Adrenal gland (tissue), 12 donors: ENCODE data around the gene PGAP3. TPM values are rescaled to one million over a fixed set of nuclear protein-coding genes. Genes with fewer than 3 reads are reported as not detected.
A peak's percentile ranks its signal among the peaks of the same experiment; 100 is the strongest.

Experiments used
- DNase-seq, 7 donors: peaks; one replicate each; pipeline ENCODE4 v3.0.0-alpha.2; 2019 to 2020
- H3K27ac ChIP-seq, 5 donors: fragments of 200-600 bp; sonication (generic) in 4 of 5; 1 replicate in 3 of 5; 2 replicates in 2 of 5; pipeline versions ENCODE4 v1.5.1 to v1.8.0; 2016 to 2020; ENCODE audit warnings: mild to moderate bottlenecking in 1 of 5
- H3K27me3 ChIP-seq: fragments of 200-600 bp; 2 replicates; pipeline ENCODE4 v1.8.0; 2021
- H3K36me3 ChIP-seq, 2 donors: fragments of 200-600 bp; replicated peaks in 1 of 2; 1 replicate in 1 of 2; 2 replicates in 1 of 2; pipeline versions ENCODE4 v1.5.1 to v1.8.0; 2018 to 2022
- H3K4me1 ChIP-seq, 2 donors: fragments of 200-600 bp; replicated peaks in 1 of 2; 1 replicate in 1 of 2; 2 replicates in 1 of 2; pipeline versions ENCODE4 v1.5.1 to v1.8.0; 2018 to 2021
- H3K4me3 ChIP-seq, 4 donors: fragments of 200-600 bp; sonication (generic) in 3 of 4; one replicate each; pipeline ENCODE4 v1.5.1; 2016 to 2018
- H3K9me3 ChIP-seq, 3 donors: fragments of 200-600 bp; sonication (generic) in 1 of 3; replicated peaks in 1 of 3; 1 replicate in 2 of 3; 2 replicates in 1 of 3; pipeline versions ENCODE4 v1.5.1 to v1.8.0; 2016 to 2021
- POLR2A ChIP-seq, 2 donors: fragments of 450-650 bp; IDR thresholded peaks; one replicate each; pipeline ENCODE4 v1.6.1; 2017; ENCODE audit warnings: antibody characterized with exemption in 2 of 2, mild to moderate bottlenecking in 2 of 2, moderate library complexity in 1 of 2
- WGBS, 4 donors: extraction: QIAGEN DNeasy Blood & Tissue Kit in 2 of 4; methylation state at CpG; one replicate each; pipeline versions ENCODE4 v1.1.5 to v1.1.7; 2013 to 2017; 5-methylcytosine and 5-hydroxymethylcytosine counted together
- intact Hi-C, 2 donors: fragments of 100-400 bp; cut with DNase I; formaldehyde crosslinking; loops; one replicate each; pipeline versions ENCODE4 v1.14.1 to v1.15.0; 2022 to 2023
- polyA plus RNA-seq, 3 donors: library from polyadenylated mRNA; stranded (reverse); fragments of 200-250 nt in 2 of 3; fragments of 350-450 nt in 1 of 3; fragmentation: Illumina TruSeq in 1 of 3; extraction: RNeasy Lipid Tissue Mini Kit (QIAGEN cat#74804) in 1 of 3; gene quantifications; one replicate each; pipeline ENCODE4 v1.2.3, GENCODE V29; 2013 to 2014
- total RNA-seq, 9 donors: library from RNA; depleted of rRNA in 4 of 9; stranded (reverse); fragments of >200 nt in 4 of 9; fragments of 120-200 nt in 1 of 9; fragmentation: NEBNext Ultra II Directional in 1 of 9; extraction: Animal tissue kit (Norgen Biotek cat#: 25700) in 1 of 9; gene quantifications; one replicate each; pipeline versions ENCODE4 v1.1.0 to v1.2.4, GENCODE V29; 2013 to 2023
- TF ChIP-seq, protein P1 (sequence below), 6 experiments: fragments of 450-650 bp in 4 of 6; fragments of 200-600 bp in 2 of 6; sonication (generic) in 1 of 6; IDR thresholded peaks; 1 replicate in 5 of 6; 2 replicates in 1 of 6; pipeline versions ENCODE4 v1.5.1 to v1.8.0; 2016 to 2021; ENCODE audit warnings: antibody characterized with exemption in 6 of 6, mild to moderate bottlenecking in 2 of 6, moderate library complexity in 1 of 6
- donor health status: healthy with polysubstance abuse.
- donor health status: Bipolar disorder and iron deficiency.
- donor health status: DM: yes; HTN: yes; CAD: no.
- donor health status: DM: no; HTN: no; CAD: no.
- donor health status: DM: no; HTN: no; CAD: no.
- donor health status: DM: yes; HTN: yes; CAD: no.

PGAP3 gene
- total and polyA plus RNA-seq, 12 donors, result 7.6 to 35.1 (median 22.7) TPM

DNA sequence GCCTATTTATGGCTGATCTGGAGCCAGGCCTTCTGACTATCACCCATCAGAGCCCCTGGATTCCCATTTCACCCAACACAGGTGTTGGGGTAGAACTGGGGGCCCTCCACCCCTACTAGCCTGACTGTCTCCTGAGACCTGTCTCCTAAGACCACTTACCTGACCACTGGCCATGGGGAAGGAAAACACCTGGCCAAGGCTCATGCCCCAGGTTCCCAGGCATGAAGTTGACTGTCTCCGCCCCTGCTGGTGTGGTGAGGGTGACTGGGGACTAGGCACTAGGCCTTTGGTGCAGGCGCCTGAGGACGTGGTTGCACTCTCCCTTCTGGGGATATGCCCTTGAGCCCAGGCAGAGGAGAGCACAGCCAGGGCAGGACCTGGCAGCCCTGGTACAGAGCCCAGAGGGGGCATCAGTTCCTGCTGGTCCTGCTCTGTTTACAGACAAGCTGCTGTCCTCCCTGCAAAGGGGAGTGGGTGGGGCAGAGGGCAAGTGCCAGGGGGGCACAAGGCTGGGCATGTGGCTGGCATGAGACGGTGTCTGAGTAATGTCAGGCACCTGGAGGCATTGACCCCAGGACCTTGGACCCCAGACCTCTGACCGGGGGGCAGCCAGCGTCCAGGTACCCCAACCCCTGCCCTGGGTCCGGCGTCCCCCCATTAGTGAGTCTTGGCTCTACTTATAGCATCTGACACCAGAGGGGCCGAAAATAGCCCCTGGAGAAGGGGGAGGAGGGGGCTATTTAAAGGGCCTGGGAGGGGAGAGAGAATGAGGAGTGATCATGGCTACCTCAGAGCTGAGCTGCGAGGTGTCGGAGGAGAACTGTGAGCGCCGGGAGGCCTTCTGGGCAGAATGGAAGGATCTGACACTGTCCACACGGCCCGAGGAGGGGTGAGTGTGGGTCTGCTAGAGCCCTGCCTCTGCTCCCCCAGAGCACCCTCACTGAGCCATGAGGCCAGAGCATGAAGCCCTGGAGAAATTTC is 23.0 kb downstream of the PGAP3 start, which contains the start of gene TCAP:
TSS of gene TCAP (plus strand) at position 769 of the 981 bp plus-strand sequence. CDS start at position 780, 11 bp downstream.
- peaks cover 0 to 31% of the 10 kb centered on the region in 2 donors for H3K36me3 ChIP-seq
- H3K27me3 ChIP-seq, result peaks cover 10% of the 10 kb centered on the region
- H3K9me3 ChIP-seq, result no peaks in the 10 kb centered on the region
- H3K4me1 ChIP-seq, result peaks cover 19 to 45% of the 10 kb centered on the region in 2 donors
- peak within 1 kb of the TSS in 1 of 5 donors; percentile 74 for H3K27ac ChIP-seq
- no peak within 1 kb of the TSS for H3K4me3 ChIP-seq
- peak in 1 of 7 donors; percentile 69 for DNase-seq
- 38 to 50% (median 40%) methylated on average over 11 to 15 of the region's 15 CpGs for WGBS, 4 donors
- intact Hi-C loops, result no loop called here
- TF ChIP-seq POLR2A (IDR thresholded peaks at IDR 0.05), result no peak
- TF ChIP-seq, protein P1, sequence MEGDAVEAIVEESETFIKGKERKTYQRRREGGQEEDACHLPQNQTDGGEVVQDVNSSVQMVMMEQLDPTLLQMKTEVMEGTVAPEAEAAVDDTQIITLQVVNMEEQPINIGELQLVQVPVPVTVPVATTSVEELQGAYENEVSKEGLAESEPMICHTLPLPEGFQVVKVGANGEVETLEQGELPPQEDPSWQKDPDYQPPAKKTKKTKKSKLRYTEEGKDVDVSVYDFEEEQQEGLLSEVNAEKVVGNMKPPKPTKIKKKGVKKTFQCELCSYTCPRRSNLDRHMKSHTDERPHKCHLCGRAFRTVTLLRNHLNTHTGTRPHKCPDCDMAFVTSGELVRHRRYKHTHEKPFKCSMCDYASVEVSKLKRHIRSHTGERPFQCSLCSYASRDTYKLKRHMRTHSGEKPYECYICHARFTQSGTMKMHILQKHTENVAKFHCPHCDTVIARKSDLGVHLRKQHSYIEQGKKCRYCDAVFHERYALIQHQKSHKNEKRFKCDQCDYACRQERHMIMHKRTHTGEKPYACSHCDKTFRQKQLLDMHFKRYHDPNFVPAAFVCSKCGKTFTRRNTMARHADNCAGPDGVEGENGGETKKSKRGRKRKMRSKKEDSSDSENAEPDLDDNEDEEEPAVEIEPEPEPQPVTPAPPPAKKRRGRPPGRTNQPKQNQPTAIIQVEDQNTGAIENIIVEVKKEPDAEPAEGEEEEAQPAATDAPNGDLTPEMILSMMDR (IDR thresholded peaks at IDR 0.05), result no peak

DNA sequence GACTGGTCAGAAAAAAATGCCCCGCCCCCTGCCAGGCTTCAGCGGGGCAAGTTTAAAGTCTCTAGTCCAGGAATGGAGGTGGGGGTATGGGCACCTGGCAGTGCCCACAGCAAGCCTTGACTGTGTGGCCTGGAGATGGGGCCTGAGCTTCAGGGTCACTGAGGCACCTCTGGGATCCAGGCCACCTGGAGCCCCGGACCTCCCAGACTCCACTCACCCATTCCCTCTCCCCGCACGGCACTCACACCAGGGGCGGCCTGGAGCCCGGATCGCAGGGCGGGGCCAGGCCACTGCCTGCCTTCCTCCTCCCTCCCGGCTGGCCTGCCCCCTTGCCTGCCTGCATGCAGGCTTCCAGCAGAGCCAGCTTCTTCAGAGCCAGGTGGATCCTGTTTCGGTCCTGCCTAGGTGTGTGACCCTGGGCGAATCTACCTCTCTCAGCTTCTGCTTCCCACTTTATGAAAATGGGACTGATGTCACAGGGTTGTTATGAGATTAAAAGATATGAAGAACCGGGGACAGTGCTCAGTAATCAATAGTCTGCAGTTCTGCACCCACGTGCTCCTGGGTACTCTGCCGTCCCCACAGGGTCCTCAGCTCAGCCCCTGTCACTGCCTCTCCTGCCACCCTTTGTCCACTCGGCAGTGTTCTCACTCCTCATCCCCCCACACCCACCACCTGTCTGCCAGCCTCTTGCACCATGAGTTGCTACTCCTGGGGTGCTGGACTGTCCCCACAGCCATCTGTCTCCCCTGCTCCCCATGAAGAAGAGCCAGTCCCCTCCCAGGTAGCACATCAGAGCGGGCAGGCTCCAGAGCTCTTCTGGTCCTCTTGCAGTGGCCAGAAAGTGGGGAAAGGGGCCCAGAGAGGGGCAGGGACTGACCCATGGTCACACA is 23.9 kb downstream of the PGAP3 start:
- 67 to 90% (median 74%) methylated on average over 3 to 17 of the region's 17 CpGs for WGBS, 4 donors
- intact Hi-C loops, result no loop called here
- Histone ChIP-seq H3K9me3 (no peaks in the 10 kb centered on the region), H3K27ac (peak overlapping the region in 1 of 5 donors; percentile 74), H3K4me1 (peaks cover 19 to 53% of the 10 kb centered on the region in 2 donors), H3K4me3 (no peak overlapping the region), H3K36me3 (peaks cover 0 to 40% of the 10 kb centered on the region in 2 donors), H3K27me3 (peaks cover 3% of the 10 kb centered on the region)
- TF ChIP-seq, protein P1 (IDR thresholded peaks at IDR 0.05), result no peak
- no peak for TF ChIP-seq POLR2A (IDR thresholded peaks at IDR 0.05)
- DNase-seq, result peak in 1 of 7 donors; percentile 73

- H3K4me1 ChIP-seq, result peaks cover 15 to 54% of the 10 kb centered on the region in 2 donors
- DNase-seq, result no peak
- no peaks in the 10 kb centered on the region for H3K27me3 ChIP-seq
- 65 to 91% (median 72%) methylated on average over 3 to 4 of the region's 4 CpGs for WGBS, 4 donors
- H3K36me3 ChIP-seq, result peaks cover 0 to 46% of the 10 kb centered on the region in 2 donors
- TF ChIP-seq POLR2A (IDR thresholded peaks at IDR 0.05), result no peak
- intact Hi-C loops, result no loop called here
- no peaks in the 10 kb centered on the region for H3K9me3 ChIP-seq
- H3K27ac ChIP-seq, result peak overlapping the region in 1 of 5 donors; percentile 74
- no peak overlapping the region for H3K4me3 ChIP-seq
These were observed 24.5 kb downstream of the PGAP3 start for GRCh38 chr17:39663340-39663687.

- peak overlapping the region in 1 of 5 donors; percentile 74 for H3K27ac ChIP-seq
- 76 to 89% (median 87%) methylated on average over 10 to 22 of the region's 22 CpGs for whole genome bisulfite sequencing, 4 donors
- H3K9me3 ChIP-seq, result no peaks in the 10 kb centered on the region
- peaks cover 9 to 52% of the 10 kb centered on the region in 2 donors for H3K4me1 ChIP-seq
- DNase-seq, result peak in 1 of 7 donors; percentile 54
- no peak for TF ChIP-seq POLR2A (IDR thresholded peaks at IDR 0.05)
- TF ChIP-seq, protein P1 (IDR thresholded peaks at IDR 0.05), result no peak
- H3K36me3 ChIP-seq, result peaks cover 0 to 52% of the 10 kb centered on the region in 2 donors
- intact Hi-C loops, result no loop called here
- no peak overlapping the region for H3K4me3 ChIP-seq
- H3K27me3 ChIP-seq, result no peaks in the 10 kb centered on the region
These were observed 25.1 kb downstream of the PGAP3 start for GRCh38 chr17:39662551-39663339.
